ENCODE measurements around the gene SLC6A9. TPM values are rescaled to one million over a fixed set of nuclear protein-coding genes. Genes with fewer than 3 reads are reported as not detected.

Gene SLC6A9
- total RNA-seq, 3 donors from 2014 or later (not counting 1 experiment from before 2014, with no cell fraction given): 0.29 to 0.55 TPM; not detected in 1

DNA sequence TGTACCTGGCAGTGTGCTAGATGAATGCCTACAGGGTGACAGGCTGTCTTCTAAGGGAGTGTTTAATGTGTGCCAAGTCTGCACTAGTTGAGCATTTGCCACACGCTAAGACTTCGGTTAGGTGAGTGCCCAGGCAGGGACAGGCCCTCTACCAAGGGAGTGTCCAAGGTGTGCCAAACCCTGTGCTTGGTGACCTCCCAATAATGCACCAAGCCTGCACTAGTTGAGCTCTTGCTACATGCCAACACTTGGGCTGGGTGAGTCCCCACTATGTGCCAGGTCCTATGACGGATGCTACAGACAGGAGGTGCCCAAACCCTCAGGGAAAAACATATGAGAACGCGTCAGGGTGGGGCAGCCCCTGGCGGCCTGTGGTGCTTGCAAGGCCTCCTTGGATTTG is 10.8 kb downstream of the SLC6A9 start:
- 86% methylated on average over 6 of the region's 6 CpGs for WGBS (ENCODE audit: insufficient coverage)
- ATAC-seq: no peak
- no peaks in the 10 kb centered on the region for H3K4me1 ChIP-seq (ENCODE audit: control insufficient read depth, insufficient read depth, low read length)

DNA sequence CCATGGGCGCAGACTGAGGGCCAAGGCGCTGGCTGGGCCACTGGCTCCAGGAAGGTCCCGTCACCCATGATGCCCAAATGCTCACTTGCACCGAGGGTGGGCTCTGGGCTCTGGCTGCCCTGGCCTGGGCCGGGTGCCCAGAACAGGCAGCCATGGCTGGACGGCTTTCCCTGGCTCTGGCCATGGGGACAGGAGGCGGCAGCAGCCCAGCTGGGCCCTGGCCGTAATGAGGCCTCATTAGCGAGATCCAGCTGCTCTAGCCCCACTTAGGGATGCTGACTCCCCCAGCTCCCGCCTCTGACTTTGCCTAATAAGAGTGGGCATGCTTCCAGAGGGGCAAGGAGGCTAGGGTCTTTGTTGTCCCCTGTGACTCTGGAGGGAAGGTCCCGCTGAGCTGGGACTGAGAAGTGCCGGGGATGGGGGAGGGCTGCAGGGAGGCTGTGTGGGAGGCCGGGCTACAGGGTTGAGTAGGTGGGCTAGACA is 11.8 kb downstream of the SLC6A9 start:
- WGBS (ENCODE audit: insufficient coverage): 93% methylated on average over 13 of the region's 13 CpGs
- ATAC-seq: no peak
- H3K27ac Mint-ChIP-seq: no peak overlapping the region
- H3K27me3 ChIP-seq (ENCODE audit: control insufficient read depth, insufficient read depth, low read length): no peaks in the 10 kb centered on the region
- intact Hi-C loops (cut with micrococcal nuclease): no loop called here
- H3K4me1 Mint-ChIP-seq: no peaks in the 10 kb centered on the region
- no peaks in the 10 kb centered on the region for H3K4me1 ChIP-seq (ENCODE audit: control insufficient read depth, insufficient read depth, low read length)
- no peak overlapping the region for H3K4me3 ChIP-seq (ENCODE audit: low read length)
- TF ChIP-seq, protein P1, sequence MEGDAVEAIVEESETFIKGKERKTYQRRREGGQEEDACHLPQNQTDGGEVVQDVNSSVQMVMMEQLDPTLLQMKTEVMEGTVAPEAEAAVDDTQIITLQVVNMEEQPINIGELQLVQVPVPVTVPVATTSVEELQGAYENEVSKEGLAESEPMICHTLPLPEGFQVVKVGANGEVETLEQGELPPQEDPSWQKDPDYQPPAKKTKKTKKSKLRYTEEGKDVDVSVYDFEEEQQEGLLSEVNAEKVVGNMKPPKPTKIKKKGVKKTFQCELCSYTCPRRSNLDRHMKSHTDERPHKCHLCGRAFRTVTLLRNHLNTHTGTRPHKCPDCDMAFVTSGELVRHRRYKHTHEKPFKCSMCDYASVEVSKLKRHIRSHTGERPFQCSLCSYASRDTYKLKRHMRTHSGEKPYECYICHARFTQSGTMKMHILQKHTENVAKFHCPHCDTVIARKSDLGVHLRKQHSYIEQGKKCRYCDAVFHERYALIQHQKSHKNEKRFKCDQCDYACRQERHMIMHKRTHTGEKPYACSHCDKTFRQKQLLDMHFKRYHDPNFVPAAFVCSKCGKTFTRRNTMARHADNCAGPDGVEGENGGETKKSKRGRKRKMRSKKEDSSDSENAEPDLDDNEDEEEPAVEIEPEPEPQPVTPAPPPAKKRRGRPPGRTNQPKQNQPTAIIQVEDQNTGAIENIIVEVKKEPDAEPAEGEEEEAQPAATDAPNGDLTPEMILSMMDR (IDR thresholded peaks at IDR 0.05): no peak
- H3K27ac ChIP-seq (ENCODE audit: low read length): no peak overlapping the region
- H3K36me3 ChIP-seq (ENCODE audit: control insufficient read depth, insufficient read depth, low read length): no peaks in the 10 kb centered on the region
- H3K4me3 Mint-ChIP-seq: no peak overlapping the region
- no peak for DNase-seq
- no peaks in the 10 kb centered on the region for H3K9me3 ChIP-seq (ENCODE audit: control insufficient read depth, insufficient read depth, low read length)
- H3K36me3 Mint-ChIP-seq: no peaks in the 10 kb centered on the region
- no peaks in the 10 kb centered on the region for H3K9me3 Mint-ChIP-seq
- H3K27me3 Mint-ChIP-seq (ENCODE audit: low read depth in 2 of 2): peaks cover 0 to under 1% of the 10 kb centered on the region in 2 donors

More for the DNA sequence above, 10.8 kb downstream of the SLC6A9 start:
- Histone ChIP-seq H3K36me3 (ENCODE audit: control insufficient read depth, insufficient read depth, low read length) (no peaks in the 10 kb centered on the region), H3K27me3 (ENCODE audit: control insufficient read depth, insufficient read depth, low read length) (no peaks in the 10 kb centered on the region), H3K9me3 (ENCODE audit: control insufficient read depth, insufficient read depth, low read length) (no peaks in the 10 kb centered on the region), H3K4me3 (ENCODE audit: low read length) (no peak overlapping the region), H3K27ac (ENCODE audit: low read length) (no peak overlapping the region)
- Mint-ChIP-seq H3K4me1 (no peaks in the 10 kb centered on the region), H3K27me3 (ENCODE audit: low read depth in 2 of 2) (no peaks in the 10 kb centered on the region), H3K36me3 (no peaks in the 10 kb centered on the region), H3K9me3 (no peaks in the 10 kb centered on the region), H3K27ac (no peak overlapping the region), H3K4me3 (no peak overlapping the region)
- TF ChIP-seq, protein P1 (IDR thresholded peaks at IDR 0.05): no peak
- DNase-seq: no peak
- intact Hi-C loops (cut with micrococcal nuclease): no loop called here

DNA sequence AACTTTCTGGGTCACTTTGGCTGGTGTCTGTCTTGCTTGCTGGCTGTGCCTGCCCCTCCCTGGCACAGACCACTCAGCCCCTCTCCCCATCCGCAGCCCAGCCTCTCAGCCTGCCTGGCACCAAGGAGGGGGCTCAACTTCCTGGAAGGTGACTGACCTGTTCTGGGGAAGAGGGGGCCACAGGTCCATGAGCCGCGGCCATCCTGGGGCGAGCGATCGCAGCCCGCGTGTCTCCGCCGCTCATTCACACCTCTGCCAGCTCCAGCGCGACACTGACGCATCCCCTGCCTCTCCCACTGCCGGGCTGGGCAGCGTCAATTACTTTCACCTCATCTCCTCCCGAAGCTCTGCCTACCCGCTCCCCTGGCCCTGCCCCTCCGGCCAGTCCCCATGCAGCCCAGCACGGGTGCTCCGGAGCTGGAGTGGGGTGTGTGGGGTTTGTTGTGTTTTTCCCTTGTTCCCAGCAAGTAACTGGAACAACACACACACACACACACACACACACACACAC is 14.3 kb downstream of the SLC6A9 start:
- Histone ChIP-seq H3K27ac (ENCODE audit: low read length) (no peak overlapping the region), H3K27me3 (ENCODE audit: control insufficient read depth, insufficient read depth, low read length) (no peaks in the 10 kb centered on the region), H3K36me3 (ENCODE audit: control insufficient read depth, insufficient read depth, low read length) (no peaks in the 10 kb centered on the region), H3K9me3 (ENCODE audit: control insufficient read depth, insufficient read depth, low read length) (no peaks in the 10 kb centered on the region), H3K4me3 (ENCODE audit: low read length) (no peak overlapping the region), H3K4me1 (ENCODE audit: control insufficient read depth, insufficient read depth, low read length) (no peaks in the 10 kb centered on the region)
- TF ChIP-seq, protein P1 (IDR thresholded peaks at IDR 0.05): no peak
- H3K9me3 Mint-ChIP-seq: no peaks in the 10 kb centered on the region
- no peak overlapping the region for H3K27ac Mint-ChIP-seq
- no peak for ATAC-seq
- 97% methylated on average over 18 of the region's 20 CpGs for WGBS (ENCODE audit: insufficient coverage)
- no peaks in the 10 kb centered on the region for H3K36me3 Mint-ChIP-seq
- peaks cover 0 to 7% of the 10 kb centered on the region in 2 donors for H3K27me3 Mint-ChIP-seq (ENCODE audit: low read depth in 2 of 2)
- DNase-seq: no peak
- intact Hi-C loops (cut with micrococcal nuclease): no loop called here
- H3K4me1 Mint-ChIP-seq: no peaks in the 10 kb centered on the region
- no peak overlapping the region for H3K4me3 Mint-ChIP-seq
